ENCODE results near the gene DMGDH.

Gene DMGDH

DNA sequence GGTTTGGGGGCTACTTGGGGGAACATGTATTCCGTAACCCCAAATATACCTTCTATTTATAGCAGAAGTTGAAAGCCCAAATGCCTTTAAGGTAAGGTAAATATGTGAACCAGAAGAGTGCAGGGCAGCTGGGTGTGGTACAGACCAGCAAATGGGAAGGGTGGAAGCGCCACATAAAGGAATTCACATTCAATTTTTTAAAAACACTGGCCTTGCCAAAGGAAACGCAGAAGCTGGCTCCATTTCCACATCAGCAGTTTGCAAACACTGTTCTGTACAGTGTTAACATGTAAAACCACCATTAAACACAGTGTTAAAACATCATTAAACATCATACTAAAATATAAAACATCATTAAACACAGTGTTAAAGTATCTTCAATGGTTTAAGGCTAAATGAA is 38.6 kb upstream of the DMGDH start:
- peak overlapping the region; percentile 69 for H3K27ac ChIP-seq
- TF ChIP-seq, protein P1, sequence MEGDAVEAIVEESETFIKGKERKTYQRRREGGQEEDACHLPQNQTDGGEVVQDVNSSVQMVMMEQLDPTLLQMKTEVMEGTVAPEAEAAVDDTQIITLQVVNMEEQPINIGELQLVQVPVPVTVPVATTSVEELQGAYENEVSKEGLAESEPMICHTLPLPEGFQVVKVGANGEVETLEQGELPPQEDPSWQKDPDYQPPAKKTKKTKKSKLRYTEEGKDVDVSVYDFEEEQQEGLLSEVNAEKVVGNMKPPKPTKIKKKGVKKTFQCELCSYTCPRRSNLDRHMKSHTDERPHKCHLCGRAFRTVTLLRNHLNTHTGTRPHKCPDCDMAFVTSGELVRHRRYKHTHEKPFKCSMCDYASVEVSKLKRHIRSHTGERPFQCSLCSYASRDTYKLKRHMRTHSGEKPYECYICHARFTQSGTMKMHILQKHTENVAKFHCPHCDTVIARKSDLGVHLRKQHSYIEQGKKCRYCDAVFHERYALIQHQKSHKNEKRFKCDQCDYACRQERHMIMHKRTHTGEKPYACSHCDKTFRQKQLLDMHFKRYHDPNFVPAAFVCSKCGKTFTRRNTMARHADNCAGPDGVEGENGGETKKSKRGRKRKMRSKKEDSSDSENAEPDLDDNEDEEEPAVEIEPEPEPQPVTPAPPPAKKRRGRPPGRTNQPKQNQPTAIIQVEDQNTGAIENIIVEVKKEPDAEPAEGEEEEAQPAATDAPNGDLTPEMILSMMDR (conservative IDR thresholded peaks at IDR 0.05), result no peak

DNA sequence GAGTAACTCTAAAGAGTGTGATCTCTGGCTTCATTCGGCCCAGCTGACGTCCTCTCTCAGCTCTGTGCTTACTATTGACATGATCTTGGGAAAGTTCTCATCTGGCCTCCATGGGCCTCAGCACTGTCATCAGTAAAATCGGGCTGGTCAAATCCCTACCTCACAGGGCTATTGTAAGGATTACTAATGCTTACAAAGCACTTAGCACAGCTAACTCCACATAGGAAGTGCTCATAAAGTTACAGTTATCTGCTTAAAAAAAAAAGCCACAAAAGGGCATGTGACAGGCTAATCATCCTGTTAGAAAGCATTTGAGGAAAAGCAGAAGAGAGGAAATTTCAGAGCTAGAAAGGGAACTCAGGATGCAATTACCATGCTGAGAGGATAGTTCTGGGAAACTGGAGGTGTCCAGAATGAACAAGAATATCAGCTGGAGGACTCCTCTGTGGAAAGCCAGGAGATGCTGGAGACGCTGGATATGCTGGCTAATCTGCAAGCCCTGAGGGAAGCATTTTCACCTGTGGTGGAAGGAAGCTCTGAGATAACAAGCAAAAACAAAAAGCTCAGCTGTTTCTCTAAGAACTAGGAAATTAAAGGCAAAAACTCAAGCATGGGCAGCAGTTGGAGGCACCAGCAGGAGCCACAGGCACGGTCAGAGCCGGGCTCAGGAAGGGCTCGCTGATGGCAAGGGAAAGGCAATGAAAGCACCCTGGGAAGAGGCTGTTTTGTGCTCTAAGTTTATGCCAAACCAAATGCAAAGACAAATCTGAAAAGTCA is 37.7 kb upstream of the DMGDH start:
- peak overlapping the region; percentile 69 for H3K27ac ChIP-seq
- TF ChIP-seq, protein P1 (conservative IDR thresholded peaks at IDR 0.05), result no peak

DNA sequence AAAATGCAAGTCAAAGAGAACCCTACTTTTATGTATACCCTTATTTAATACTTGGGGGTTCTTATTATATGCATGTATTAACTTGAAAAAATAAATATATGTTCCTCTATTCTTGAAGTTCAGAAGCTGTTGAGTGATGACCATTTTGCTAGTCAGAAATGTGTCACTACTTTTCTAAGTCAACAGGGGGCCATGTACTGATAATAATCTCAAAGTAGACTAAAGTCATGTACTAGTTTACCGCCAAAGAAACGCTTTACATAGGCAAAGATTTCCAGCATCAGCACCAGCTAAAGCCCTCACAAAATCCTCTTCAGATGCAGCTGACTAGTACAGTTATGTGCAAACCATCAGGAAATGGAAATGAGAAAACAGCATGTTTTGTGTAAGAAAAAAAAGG is 36.4 kb upstream of the DMGDH start:
- no peak overlapping the region for H3K27ac ChIP-seq
- TF ChIP-seq, protein P1 (conservative IDR thresholded peaks at IDR 0.05), result no peak

DNA sequence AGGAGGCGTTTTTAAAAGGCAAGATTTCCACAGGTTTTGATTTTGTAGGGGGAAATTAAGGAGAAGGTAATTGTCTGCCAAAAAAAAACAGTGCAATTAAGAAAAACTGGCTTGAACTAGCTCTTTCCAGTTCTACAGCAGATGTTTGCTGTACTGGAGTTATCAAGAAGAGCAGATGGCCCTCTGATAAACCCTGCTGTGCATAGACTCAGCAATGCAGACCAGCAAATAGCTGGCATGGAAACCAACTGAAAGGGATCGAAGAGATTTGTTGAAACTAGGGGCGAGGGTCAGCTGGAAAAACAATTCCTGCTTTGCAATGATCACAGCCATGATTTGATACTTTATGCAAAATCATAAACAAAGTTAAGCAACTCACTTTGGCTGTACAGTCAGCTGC is 24.3 kb upstream of the DMGDH start:
- TF ChIP-seq, protein P1 (conservative IDR thresholded peaks at IDR 0.05), result no peak

DNA sequence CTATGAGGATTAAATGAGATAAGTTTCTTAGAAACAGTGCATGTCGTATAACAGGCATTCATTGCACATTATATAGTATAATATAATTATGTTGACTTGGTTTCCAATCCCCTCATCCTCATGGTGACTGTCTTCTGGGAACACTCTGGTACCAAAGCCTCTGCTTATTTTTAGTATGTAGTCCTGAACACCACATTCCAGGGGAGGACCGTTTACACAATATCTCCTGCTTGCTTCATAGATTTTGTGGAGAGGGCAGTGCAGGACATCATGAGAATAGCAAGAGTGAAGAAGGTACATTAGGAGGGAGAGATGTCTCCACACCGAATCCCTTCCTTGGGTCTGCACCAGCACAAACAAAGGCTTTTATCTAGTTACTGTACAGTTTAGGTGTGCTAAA is 21.6 kb upstream of the DMGDH start:
- TF ChIP-seq, protein P1 (conservative IDR thresholded peaks at IDR 0.05), result no peak
- no peak overlapping the region for H3K27ac ChIP-seq

More for the DNA sequence above, 24.3 kb upstream of the DMGDH start:
- peak overlapping the region; percentile 67 for H3K27ac ChIP-seq

DNA sequence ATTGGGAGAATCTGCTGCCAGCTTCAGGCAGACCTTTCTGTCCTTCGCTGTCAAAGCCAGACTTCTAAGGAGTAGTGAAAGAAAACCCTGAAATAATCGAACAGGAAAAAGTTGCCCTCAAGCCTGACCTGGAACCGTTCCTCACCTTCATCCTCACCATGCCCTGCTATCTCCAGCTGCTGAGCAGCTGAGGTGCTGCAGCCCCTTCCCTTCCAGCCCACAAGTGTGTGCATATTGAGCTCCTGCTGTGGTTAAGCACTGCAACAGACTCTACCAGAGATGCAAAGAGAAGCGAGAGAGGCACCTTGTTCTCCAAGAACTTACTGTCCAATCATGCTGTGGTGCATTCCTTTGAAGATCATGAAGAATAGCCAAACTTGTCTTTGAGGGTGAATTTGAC is 19.0 kb upstream of the DMGDH start:
- TF ChIP-seq, protein P1 (conservative IDR thresholded peaks at IDR 0.05), result no peak
- H3K27ac ChIP-seq, result no peak overlapping the region

DNA sequence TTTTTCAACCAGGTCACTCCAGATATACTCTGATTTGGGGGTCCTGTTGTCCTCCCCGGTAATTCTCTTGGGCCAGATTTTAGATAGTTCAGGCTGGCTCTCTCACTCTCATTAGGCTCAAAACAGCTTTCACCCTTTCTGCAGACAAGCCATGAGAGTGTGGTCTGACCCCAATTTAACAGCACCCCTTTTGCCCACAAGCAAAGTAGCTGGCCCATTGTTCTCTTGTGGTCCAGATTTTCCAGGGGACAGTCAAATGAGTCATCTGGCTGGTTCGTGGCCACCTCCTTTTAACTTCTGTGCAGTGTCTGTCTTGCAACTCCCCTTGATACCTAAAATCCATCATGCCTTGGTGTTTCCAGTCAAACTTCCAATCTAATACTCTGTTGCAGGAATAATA is 16.6 kb upstream of the DMGDH start:
- TF ChIP-seq, protein P1 (conservative IDR thresholded peaks at IDR 0.05), result no peak

More for the DNA sequence above, 16.6 kb upstream of the DMGDH start:
- no peak overlapping the region for H3K27ac ChIP-seq
